LNCaP clone FGC (cell line): ENCODE measurements around the gene LBH.

Experiments used
- DNase-seq: peaks from one replicate; pipeline ENCODE4 v3.0.0-alpha.2; 2011; ENCODE audit warnings: low read depth
- H3K4me3 ChIP-seq: 2 replicates; pipeline ENCODE4 v1.5.1; 2011; ENCODE audit warnings: mild to moderate bottlenecking, low read depth, low read length, control low read depth
- CTCF ChIP-seq: IDR thresholded peaks from 2 replicates; pipeline ENCODE4 v1.5.1; 2012; ENCODE audit warnings: mild to moderate bottlenecking; ENCODE audit not compliant: control insufficient read depth, insufficient read depth; ENCODE audit errors: extremely low read depth

The LBH gene

GRCh38 chr2:30235008-30235655 is 3.8 kb downstream of the LBH start:
- no peak for TF ChIP-seq CTCF
- H3K4me3 ChIP-seq: no peak overlapping the region
- DNase-seq: no peak

- TF ChIP-seq CTCF: no peak
- no peak overlapping the region for H3K4me3 ChIP-seq
- DNase-seq: no peak
These were observed 4.7 kb downstream of the LBH start for GRCh38 chr2:30235859-30236535.

- DNase-seq: no peak
- no peak overlapping the region for H3K4me3 ChIP-seq
- TF ChIP-seq CTCF: no peak
These were observed 5.4 kb downstream of the LBH start for GRCh38 chr2:30236591-30237238.

GRCh38 chr2:30237239-30237965 is 6.1 kb downstream of the LBH start:
- no peak for TF ChIP-seq CTCF
- no peak overlapping the region for H3K4me3 ChIP-seq
- no peak for DNase-seq

- TF ChIP-seq CTCF: no peak
- no peak for DNase-seq
- no peak overlapping the region for H3K4me3 ChIP-seq
These were observed 6.8 kb downstream of the LBH start for GRCh38 chr2:30237966-30238800.

GRCh38 chr2:30239308-30239985 is 8.1 kb downstream of the LBH start:
- no peak for DNase-seq
- no peak overlapping the region for H3K4me3 ChIP-seq
- peak; percentile 79 for TF ChIP-seq CTCF
